HUES48 (cell line): ENCODE data around the gene KCNK4.
A peak's percentile ranks its signal among the peaks of the same experiment; 100 is the strongest.

Experiments used
- H3K27ac ChIP-seq: one replicate; pipeline ENCODE4 v1.7.0; 2013; ENCODE audit warnings: low read depth, low read length, inconsistent platforms
- H3K27me3 ChIP-seq: 2 replicates; pipeline ENCODE4 v1.6.1; 2013; ENCODE audit warnings: mild to moderate bottlenecking, low read length; ENCODE audit not compliant: control insufficient read depth, insufficient read depth
- H3K36me3 ChIP-seq: 2 replicates; pipeline ENCODE4 v1.6.1; 2013; ENCODE audit warnings: low read length; ENCODE audit not compliant: control insufficient read depth, insufficient read depth
- H3K4me1 ChIP-seq: 2 replicates; pipeline ENCODE4 v1.6.1; 2013; ENCODE audit warnings: mild to moderate bottlenecking, low read length; ENCODE audit not compliant: control insufficient read depth, insufficient read depth
- H3K4me3 ChIP-seq: 2 replicates; pipeline ENCODE4 v1.5.1; 2013; ENCODE audit warnings: mild to moderate bottlenecking, low read depth, low read length
- H3K9ac ChIP-seq: 2 replicates; pipeline ENCODE4 v1.6.1; 2013; ENCODE audit warnings: mild to moderate bottlenecking, low read depth, low read length, moderate library complexity
- H3K9me3 ChIP-seq: 2 replicates; pipeline ENCODE4 v1.6.1; 2013; ENCODE audit warnings: low read length; ENCODE audit not compliant: control insufficient read depth, insufficient read depth

Gene KCNK4

DNA sequence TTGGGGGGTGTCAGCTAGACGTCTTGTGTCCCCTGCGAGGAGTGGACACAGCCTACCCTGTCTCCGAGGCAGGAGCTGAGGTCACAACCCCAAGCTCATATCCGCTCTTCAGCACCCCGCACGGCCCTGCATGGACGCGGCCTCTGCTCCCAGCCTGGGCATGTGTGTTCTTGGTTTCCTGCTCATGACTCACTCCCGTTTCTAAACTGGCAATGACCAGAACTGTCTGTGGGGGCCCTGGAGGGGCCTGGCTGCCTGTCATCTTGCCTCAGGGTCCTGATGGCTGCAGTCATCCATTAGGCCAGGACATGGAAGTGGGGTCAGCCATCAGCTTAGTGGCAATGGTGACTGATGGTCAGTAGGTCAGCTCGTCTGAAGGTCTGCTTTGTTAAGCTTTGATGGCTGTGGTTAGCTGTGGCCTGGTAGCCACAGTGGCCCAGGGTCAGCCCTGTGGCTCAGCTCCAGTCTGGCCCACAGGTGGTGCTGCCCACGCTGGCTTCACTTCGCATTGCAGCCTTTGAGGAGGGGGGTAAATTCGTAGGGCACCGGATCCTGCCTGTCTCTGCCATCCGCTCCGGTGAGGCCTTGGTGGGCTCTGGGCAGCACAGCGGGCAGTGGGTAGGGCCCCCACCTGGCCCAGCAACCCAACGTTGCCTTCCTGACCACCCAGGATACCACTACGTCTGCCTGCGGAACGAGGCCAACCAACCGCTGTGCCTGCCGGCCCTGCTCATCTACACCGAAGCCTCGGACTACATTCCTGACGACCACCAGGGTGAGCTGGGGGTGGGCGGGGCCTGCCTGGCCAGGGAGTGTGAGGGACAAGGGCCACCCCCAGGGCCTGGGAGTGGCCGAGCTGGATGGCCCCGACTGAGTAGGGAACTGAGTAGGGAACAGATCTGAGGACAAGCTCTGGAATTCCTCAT lies 27.8 kb upstream of the KCNK4 start:
- Histone ChIP-seq H3K4me1 (peaks cover under 1% of the 10 kb centered on the region), H3K36me3 (peaks cover 85% of the 10 kb centered on the region), H3K9me3 (no peaks in the 10 kb centered on the region), H3K27me3 (no peaks in the 10 kb centered on the region), H3K27ac (no peak overlapping the region), H3K4me3 (no peak overlapping the region), H3K9ac (no peak overlapping the region)

- no peak overlapping the region for H3K4me3 ChIP-seq
- no peaks in the 10 kb centered on the region for H3K27me3 ChIP-seq
- no peak overlapping the region for H3K9ac ChIP-seq
- H3K9me3 ChIP-seq, result no peaks in the 10 kb centered on the region
- no peak overlapping the region for H3K27ac ChIP-seq
- H3K36me3 ChIP-seq, result peaks cover 83% of the 10 kb centered on the region
- H3K4me1 ChIP-seq, result peaks cover 7% of the 10 kb centered on the region
These were observed 27.2 kb upstream of the KCNK4 start for GRCh38 chr11:64263947-64264317.

DNA sequence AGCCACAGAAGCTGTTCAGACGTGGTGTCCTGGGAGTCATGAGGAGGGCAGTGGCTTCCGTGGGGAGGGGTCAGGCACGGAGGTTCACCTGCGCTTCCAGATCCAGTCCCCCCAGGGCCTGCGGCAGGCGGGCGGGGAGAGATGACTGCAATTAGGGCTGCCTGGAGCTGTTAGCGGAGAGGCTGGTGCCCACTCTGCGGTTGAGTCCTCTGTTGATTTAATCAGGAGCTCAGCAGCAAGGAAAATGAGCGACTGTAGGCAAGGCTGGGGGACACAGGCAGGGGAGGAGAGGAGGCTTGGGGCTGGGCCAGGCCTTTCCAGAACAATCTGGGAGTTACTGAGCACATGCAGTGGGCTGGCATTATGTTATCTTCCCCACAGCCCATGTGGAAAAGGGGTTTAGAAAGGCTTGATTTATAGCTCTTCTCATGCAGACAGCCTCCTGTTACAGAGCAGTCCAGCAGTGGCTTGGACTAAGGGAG lies 26.7 kb upstream of the KCNK4 start:
- H3K27ac ChIP-seq, result no peak overlapping the region
- H3K9me3 ChIP-seq, result no peaks in the 10 kb centered on the region
- H3K4me1 ChIP-seq, result peaks cover 8% of the 10 kb centered on the region
- H3K9ac ChIP-seq, result no peak overlapping the region
- no peak overlapping the region for H3K4me3 ChIP-seq
- H3K27me3 ChIP-seq, result no peaks in the 10 kb centered on the region
- peaks cover 78% of the 10 kb centered on the region for H3K36me3 ChIP-seq

- H3K4me1 ChIP-seq, result peaks cover 8% of the 10 kb centered on the region
- peaks cover 68% of the 10 kb centered on the region for H3K36me3 ChIP-seq
- H3K4me3 ChIP-seq, result no peak overlapping the region
- no peaks in the 10 kb centered on the region for H3K27me3 ChIP-seq
- no peaks in the 10 kb centered on the region for H3K9me3 ChIP-seq
- no peak overlapping the region for H3K9ac ChIP-seq
- no peak overlapping the region for H3K27ac ChIP-seq
These were observed 25.6 kb upstream of the KCNK4 start for GRCh38 chr11:64265176-64266160.

DNA sequence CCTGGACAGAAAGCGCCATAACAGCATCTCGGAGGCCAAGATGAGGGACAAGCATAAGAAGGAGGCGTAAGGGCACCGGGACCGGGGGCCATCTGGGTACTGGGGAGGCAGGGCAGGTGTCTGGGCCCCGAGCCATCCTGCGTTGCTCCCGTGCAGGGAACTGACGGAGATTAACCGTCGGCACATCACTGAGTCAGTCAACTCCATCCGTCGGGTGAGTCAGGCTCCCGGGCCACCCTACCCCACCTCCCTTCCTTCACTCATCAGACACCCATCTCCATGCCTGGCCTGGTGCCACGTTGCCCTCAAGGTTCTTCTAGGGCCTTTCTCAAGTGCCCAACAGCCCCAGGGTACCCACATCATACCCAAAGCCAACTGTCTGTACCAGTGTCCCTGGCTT lies 24.8 kb upstream of the KCNK4 start:
- Histone ChIP-seq H3K27me3 (no peaks in the 10 kb centered on the region), H3K4me1 (peaks cover 8% of the 10 kb centered on the region), H3K4me3 (no peak overlapping the region), H3K27ac (no peak overlapping the region), H3K36me3 (peaks cover 60% of the 10 kb centered on the region), H3K9me3 (no peaks in the 10 kb centered on the region), H3K9ac (no peak overlapping the region)

DNA sequence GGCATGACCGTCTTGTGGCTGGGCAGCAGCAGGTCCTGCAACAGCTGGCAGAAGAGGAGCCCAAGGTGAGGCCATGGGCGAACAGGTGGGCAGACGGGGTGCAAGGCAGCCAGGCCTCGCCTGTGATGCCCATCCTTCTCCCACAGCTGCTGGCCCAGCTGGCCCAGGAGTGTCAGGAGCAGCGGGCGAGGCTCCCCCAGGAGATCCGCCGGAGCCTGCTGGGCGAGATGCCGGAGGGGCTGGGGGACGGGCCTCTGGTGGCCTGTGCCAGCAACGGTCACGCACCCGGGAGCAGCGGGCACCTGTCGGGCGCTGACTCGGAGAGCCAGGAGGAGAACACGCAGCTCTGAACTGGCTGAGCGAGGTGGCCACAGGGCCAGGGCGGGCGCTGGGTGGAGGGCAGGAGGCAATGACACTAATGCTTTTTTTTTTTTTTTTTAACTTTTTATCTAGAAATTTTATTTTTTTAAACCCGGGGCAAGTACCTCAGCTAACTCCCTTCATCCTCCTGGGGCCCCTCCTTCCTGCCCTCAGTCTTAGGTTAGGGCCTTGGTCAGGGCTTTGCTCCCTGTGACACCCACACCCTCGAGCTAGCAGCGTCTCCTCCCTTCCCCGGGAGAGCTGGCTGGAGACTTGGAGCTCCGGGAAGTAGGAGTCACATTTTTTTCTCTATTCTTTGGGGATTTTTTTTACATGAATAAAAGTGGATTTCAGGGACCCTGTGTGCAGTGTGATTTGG lies 23.7 kb upstream of the KCNK4 start:
- Histone ChIP-seq H3K9me3 (no peaks in the 10 kb centered on the region), H3K36me3 (peaks cover 50% of the 10 kb centered on the region), H3K4me3 (no peak overlapping the region), H3K27ac (no peak overlapping the region), H3K27me3 (no peaks in the 10 kb centered on the region), H3K9ac (no peak overlapping the region), H3K4me1 (peaks cover 12% of the 10 kb centered on the region)

GRCh38 chr11:64268025-64268892 lies 22.8 kb upstream of the KCNK4 start:
- Histone ChIP-seq H3K4me1 (peaks cover 12% of the 10 kb centered on the region), H3K4me3 (peak overlapping the region; percentile 94), H3K36me3 (peaks cover 41% of the 10 kb centered on the region), H3K9ac (peak overlapping the region; percentile 50; the same call in 1 of the 2 replicates), H3K27ac (peak overlapping the region; percentile 96), H3K27me3 (no peaks in the 10 kb centered on the region), H3K9me3 (no peaks in the 10 kb centered on the region)

GRCh38 chr11:64268893-64269539 lies 22.1 kb upstream of the KCNK4 start:
- peaks cover 12% of the 10 kb centered on the region for H3K4me1 ChIP-seq
- peaks cover 33% of the 10 kb centered on the region for H3K36me3 ChIP-seq
- no peaks in the 10 kb centered on the region for H3K9me3 ChIP-seq
- H3K4me3 ChIP-seq, result peak overlapping the region; percentile 94
- H3K27me3 ChIP-seq, result no peaks in the 10 kb centered on the region
- peak overlapping the region; percentile 96 for H3K27ac ChIP-seq
- peak overlapping the region; percentile 50 for H3K9ac ChIP-seq

GRCh38 chr11:64269540-64270220 lies 21.4 kb upstream of the KCNK4 start:
- H3K36me3 ChIP-seq, result peaks cover 27% of the 10 kb centered on the region
- H3K9me3 ChIP-seq, result no peaks in the 10 kb centered on the region
- peak overlapping the region; percentile 94 for H3K4me3 ChIP-seq
- peak overlapping the region; percentile 83 for H3K9ac ChIP-seq
- H3K27ac ChIP-seq, result peak overlapping the region; percentile 96
- no peaks in the 10 kb centered on the region for H3K27me3 ChIP-seq
- H3K4me1 ChIP-seq, result peaks cover 12% of the 10 kb centered on the region
